Loucy (cell line): ENCODE measurements around the gene PHACTR1.

Experiments used
- H2AFZ ChIP-seq: fragments of 200-600 bp; sonication (generic); 2 replicates; pipeline ENCODE4 v1.6.0; 2016; ENCODE audit warnings: antibody characterized with exemption, mild to moderate bottlenecking, low read length, moderate library complexity
- H3F3A ChIP-seq: fragments of 200-600 bp; 2 replicates; pipeline ENCODE4 v1.6.0; 2016; ENCODE audit warnings: antibody characterized with exemption, low read depth, mild to moderate bottlenecking
- H3K27me3 ChIP-seq: fragments of 200-600 bp; sonication (generic); 2 replicates; pipeline ENCODE4 v1.6.1; 2014; ENCODE audit warnings: low read length, mild to moderate bottlenecking; ENCODE audit not compliant: insufficient read depth, poor library complexity, severe bottlenecking
- H3K36me3 ChIP-seq: fragments of 200-600 bp; sonication (generic); 2 replicates; pipeline ENCODE4 v1.6.1; 2016; ENCODE audit warnings: low read length; ENCODE audit not compliant: insufficient read depth
- H3K4me1 ChIP-seq: fragments of 200-600 bp; sonication (generic); 2 replicates; pipeline ENCODE4 v1.5.1; 2014; ENCODE audit warnings: low read length, mild to moderate bottlenecking; ENCODE audit not compliant: insufficient read depth, poor library complexity, severe bottlenecking
- H3K4me2 ChIP-seq: fragments of 200-600 bp; sonication (generic); 2 replicates; pipeline ENCODE4 v1.6.0; 2014; ENCODE audit warnings: antibody characterized with exemption, low read length, low read depth, mild to moderate bottlenecking; ENCODE audit not compliant: poor library complexity, severe bottlenecking
- H3K4me3 ChIP-seq: fragments of 200-600 bp; sonication (generic); 2 replicates; pipeline ENCODE4 v1.5.1; 2014; ENCODE audit warnings: low read length, mild to moderate bottlenecking, mixed read lengths; ENCODE audit not compliant: poor library complexity, severe bottlenecking
- H3K79me2 ChIP-seq: fragments of 200-600 bp; sonication (generic); 2 replicates; pipeline ENCODE4 v1.6.1; 2014; ENCODE audit warnings: low read length; ENCODE audit not compliant: insufficient read depth
- H3K9ac ChIP-seq: fragments of 200-600 bp; sonication (generic); 2 replicates; pipeline ENCODE4 v1.6.0; 2014; ENCODE audit warnings: mild to moderate bottlenecking, low read depth, low read length, moderate library complexity; ENCODE audit not compliant: poor library complexity, severe bottlenecking
- H3K9me2 ChIP-seq: fragments of 200-600 bp; sonication (generic); replicated peaks from 2 replicates; pipeline ENCODE4 v1.6.1; 2016; ENCODE audit warnings: low read depth, low read length, mixed read lengths
- H3K9me3 ChIP-seq: fragments of 200-600 bp; sonication (generic); 2 replicates; pipeline ENCODE4 v1.6.1; 2014; ENCODE audit warnings: mild to moderate bottlenecking, antibody characterized with exemption, low read length, low read depth; ENCODE audit not compliant: insufficient read depth
- H4K20me1 ChIP-seq: fragments of 200-600 bp; sonication (generic); 2 replicates; pipeline ENCODE4 v1.6.0; 2014; ENCODE audit warnings: antibody characterized with exemption, low read length, mild to moderate bottlenecking; ENCODE audit not compliant: insufficient read depth, poor library complexity, severe bottlenecking
- EZH2phosphoT487 ChIP-seq: fragments of 200-600 bp; IDR thresholded peaks from 2 replicates; pipeline ENCODE4 v1.6.1; 2018; ENCODE audit warnings: antibody characterized with exemption, mild to moderate bottlenecking, moderate library complexity, borderline replicate concordance
- TF ChIP-seq, protein P1 (sequence below): fragments of 200-600 bp; sonication (generic); conservative IDR thresholded peaks from 2 replicates; pipeline ENCODE4 v1.5.1; 2014; ENCODE audit warnings: mild to moderate bottlenecking, antibody characterized with exemption, low read length

The PHACTR1 gene

DNA sequence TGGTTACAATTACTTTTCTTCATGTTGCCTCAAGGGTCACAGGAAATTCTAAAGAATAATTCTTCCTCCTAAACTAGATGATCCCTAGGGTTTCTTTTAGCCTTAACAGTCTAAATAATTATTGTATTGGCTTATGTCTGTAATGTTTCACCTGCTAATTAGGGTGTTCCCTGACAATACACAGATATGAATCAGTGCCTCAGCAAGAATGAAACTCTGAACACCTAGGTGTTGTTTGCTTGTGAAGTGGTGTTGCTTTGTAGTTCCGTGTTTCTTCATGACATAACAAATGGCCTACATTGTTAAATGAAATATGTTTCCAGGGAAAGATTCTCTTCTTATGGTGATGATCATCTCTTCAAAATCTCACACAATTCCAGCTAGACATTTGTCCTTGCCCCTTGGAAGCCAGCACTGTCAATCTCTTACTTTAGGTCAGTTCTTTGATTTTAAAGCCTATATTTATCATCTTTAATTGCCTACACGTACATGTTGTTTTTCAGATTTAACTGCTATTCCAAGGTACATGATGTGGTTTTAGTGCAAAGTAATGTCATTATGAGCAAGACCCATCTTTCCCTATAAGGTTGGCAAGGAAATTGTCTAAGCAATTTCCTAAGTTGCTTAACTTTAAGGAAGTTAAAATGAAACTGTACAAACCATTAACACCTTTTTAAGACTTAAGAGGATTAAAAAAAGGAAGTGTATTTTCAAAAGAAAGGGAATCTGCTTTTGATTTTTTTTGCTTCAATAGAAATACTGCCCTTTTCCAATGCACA, 499.9 kb downstream of the PHACTR1 start:
- Histone ChIP-seq H3F3A (no peaks in the 10 kb centered on the region), H3K9ac (no peak overlapping the region)

DNA sequence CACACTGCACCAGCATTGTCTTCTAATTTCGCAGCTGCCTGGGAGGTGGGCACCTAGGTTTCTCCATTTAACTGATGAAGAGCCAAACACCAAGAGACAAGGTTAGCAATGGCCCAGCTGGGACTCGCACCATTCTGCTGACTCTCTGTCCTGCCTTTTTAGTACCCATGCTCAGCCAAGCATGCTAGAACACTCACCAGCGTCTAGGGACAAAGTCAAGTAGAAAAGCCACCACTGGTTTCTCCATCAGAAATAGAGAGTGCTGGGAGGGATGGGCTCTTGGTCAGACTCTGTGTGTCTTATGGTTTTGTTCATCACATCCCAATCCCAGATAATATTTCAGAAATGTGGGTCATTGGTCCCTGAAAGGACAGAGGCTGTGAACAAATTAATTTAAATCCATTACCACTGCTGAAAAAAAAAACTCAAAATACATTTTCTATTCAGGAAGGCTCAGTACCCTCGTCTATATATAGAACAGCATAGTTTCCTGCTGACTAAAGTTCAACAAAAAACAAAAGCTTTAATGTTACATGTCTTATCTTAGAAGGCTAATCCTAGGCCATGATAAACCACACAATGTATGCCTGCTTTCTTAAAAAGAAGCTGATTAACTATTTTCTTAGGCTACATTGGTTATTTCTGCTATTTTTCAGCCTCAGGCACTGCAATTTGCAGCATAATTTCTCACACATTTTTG, 500.8 kb downstream of the PHACTR1 start:
- H3K4me2 ChIP-seq, result no peak overlapping the region
- H3F3A ChIP-seq, result no peaks in the 10 kb centered on the region
- no peak overlapping the region for H3K4me3 ChIP-seq
- no peaks in the 10 kb centered on the region for H3K9me3 ChIP-seq
- peaks cover 7% of the 10 kb centered on the region for H3K4me1 ChIP-seq
- TF ChIP-seq EZH2phosphoT487, result no peak
- TF ChIP-seq, protein P1, sequence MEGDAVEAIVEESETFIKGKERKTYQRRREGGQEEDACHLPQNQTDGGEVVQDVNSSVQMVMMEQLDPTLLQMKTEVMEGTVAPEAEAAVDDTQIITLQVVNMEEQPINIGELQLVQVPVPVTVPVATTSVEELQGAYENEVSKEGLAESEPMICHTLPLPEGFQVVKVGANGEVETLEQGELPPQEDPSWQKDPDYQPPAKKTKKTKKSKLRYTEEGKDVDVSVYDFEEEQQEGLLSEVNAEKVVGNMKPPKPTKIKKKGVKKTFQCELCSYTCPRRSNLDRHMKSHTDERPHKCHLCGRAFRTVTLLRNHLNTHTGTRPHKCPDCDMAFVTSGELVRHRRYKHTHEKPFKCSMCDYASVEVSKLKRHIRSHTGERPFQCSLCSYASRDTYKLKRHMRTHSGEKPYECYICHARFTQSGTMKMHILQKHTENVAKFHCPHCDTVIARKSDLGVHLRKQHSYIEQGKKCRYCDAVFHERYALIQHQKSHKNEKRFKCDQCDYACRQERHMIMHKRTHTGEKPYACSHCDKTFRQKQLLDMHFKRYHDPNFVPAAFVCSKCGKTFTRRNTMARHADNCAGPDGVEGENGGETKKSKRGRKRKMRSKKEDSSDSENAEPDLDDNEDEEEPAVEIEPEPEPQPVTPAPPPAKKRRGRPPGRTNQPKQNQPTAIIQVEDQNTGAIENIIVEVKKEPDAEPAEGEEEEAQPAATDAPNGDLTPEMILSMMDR, result no peak
- no peak overlapping the region for H2AFZ ChIP-seq
- H3K9me2 ChIP-seq, result no peaks in the 10 kb centered on the region
- H3K36me3 ChIP-seq, result no peaks in the 10 kb centered on the region
- H3K79me2 ChIP-seq, result no peaks in the 10 kb centered on the region
- no peaks in the 10 kb centered on the region for H4K20me1 ChIP-seq
- H3K9ac ChIP-seq, result no peak overlapping the region
- peaks cover 19% of the 10 kb centered on the region for H3K27me3 ChIP-seq

More for the DNA sequence above, 499.9 kb downstream of the PHACTR1 start:
- H3K4me3 ChIP-seq, result no peak overlapping the region
- H3K4me2 ChIP-seq, result no peak overlapping the region
- H3K27me3 ChIP-seq, result peaks cover 19% of the 10 kb centered on the region
- H3K4me1 ChIP-seq, result peaks cover 7% of the 10 kb centered on the region
- TF ChIP-seq, protein P1, result no peak
- TF ChIP-seq EZH2phosphoT487, result no peak
- no peaks in the 10 kb centered on the region for H3K9me2 ChIP-seq
- no peaks in the 10 kb centered on the region for H3K9me3 ChIP-seq
- no peaks in the 10 kb centered on the region for H4K20me1 ChIP-seq
- no peaks in the 10 kb centered on the region for H3K79me2 ChIP-seq
- no peaks in the 10 kb centered on the region for H3K36me3 ChIP-seq
- H2AFZ ChIP-seq, result no peak overlapping the region

DNA sequence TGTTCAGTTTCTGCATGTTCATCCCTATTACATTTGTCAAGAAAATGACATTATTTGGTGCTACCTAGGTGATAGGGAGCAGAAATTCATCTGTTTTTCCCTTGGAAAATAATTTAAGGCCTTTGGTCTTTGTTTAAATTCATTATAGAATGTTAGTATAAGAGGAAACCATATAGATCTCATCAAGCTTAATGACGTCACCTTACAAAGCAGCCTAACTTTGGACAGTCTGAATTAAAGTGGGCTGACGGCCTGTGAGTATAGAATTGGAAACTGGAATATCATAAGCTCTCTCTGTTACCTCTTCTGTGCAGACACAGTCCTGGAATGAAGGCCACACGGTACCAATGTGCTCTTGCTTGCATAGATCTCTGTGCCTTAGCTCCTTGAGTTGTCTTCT, 503.7 kb downstream of the PHACTR1 start:
- Histone ChIP-seq H3K27me3 (peaks cover 33% of the 10 kb centered on the region), H4K20me1 (no peaks in the 10 kb centered on the region), H3K36me3 (no peaks in the 10 kb centered on the region), H2AFZ (no peak overlapping the region), H3K9me2 (no peaks in the 10 kb centered on the region), H3K79me2 (no peaks in the 10 kb centered on the region), H3K9ac (no peak overlapping the region), H3K4me3 (no peak overlapping the region), H3K4me1 (peaks cover 7% of the 10 kb centered on the region), H3K9me3 (no peaks in the 10 kb centered on the region), H3F3A (no peaks in the 10 kb centered on the region), H3K4me2 (no peak overlapping the region)
- TF ChIP-seq, protein P1, result no peak
- TF ChIP-seq EZH2phosphoT487, result no peak
